ENCODE results near the gene TNFSF15. TPM values are rescaled to one million over a fixed set of nuclear protein-coding genes. Genes with fewer than 3 reads are reported as not detected.

TNFSF15 gene
- total RNA-seq, 4 donors from 2014 or later, result 0.68 TPM; not detected in 3

DNA sequence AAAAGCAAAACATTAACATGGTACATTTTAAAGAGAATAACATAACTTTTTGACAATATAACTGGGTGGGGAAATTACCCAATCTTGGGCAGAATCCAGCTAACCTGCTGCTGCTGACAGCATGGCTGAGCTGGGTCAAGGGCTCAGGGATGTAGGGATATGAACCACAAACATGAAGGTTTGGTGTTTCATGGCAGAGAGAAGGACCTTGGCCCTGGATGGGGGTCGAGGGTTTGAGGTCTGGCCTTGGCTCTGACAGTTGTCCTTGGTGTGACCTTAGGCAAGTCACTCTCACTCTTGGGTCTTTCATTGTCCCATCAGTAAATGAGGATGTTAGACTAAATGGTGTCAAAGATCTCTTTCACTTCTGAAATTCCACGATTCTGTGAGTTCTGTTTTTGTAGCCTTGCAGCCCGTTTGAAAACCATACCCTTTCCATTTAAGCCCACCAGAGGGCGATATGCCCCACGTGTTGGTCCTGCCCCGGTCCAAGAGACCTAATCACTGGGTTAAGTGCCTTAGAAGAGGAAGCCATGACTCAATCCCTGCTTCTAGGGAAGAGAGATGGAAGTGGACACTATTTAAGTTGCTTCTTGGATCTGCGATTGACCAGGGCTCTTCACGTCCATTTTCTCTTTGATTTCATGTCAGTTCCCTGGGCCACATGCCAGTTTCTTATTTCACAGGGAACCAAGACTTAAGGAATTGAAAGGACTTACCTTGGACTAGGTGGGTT is 67.1 kb downstream of the TNFSF15 start:
- TF ChIP-seq CTCF (IDR thresholded peaks at IDR 0.05; ENCODE audit: low read depth), result no peak

DNA sequence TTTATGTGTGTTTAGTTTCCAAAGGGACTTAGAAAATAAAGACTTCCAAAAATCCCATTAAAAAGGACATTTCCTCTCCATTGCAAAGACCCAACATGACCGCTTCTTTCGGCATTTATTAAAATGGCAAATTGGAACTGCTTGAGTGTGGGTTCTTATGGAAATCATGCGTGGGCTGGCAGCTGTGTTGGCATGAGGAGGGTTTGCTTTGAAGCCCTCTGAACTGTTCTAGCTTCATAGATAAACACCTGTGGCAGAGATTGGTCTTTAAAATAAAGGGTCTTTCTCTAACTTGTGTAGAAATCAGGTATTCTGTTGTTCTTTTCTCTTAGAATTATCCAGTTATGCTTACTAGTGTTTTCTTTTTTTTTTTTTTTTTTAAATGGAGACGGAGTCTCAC is 68.0 kb downstream of the TNFSF15 start:
- TF ChIP-seq CTCF (IDR thresholded peaks at IDR 0.05; ENCODE audit: low read depth), result no peak

GRCh38 chr9:114737118-114737517 is 68.7 kb downstream of the TNFSF15 start:
- no peak for TF ChIP-seq CTCF (IDR thresholded peaks at IDR 0.05; ENCODE audit: low read depth)

- no peak for TF ChIP-seq CTCF (IDR thresholded peaks at IDR 0.05; ENCODE audit: low read depth)
Measured at GRCh38 chr9:114735704-114736103, 70.1 kb downstream of the TNFSF15 start.

Other genes starting within 250 kb of the TNFSF15 start
- 100 to 1,000 TPM; 132 to 159 (median 149) TPM for gene ATP6V1G1, start 218.3 kb downstream of the TNFSF15 start, total RNA-seq
- gene TMEM268, start 194.7 kb downstream of the TNFSF15 start, total RNA-seq, result 10 to 100 TPM; 12.1 to 26.2 (median 17.4) TPM
- not detected for gene TEX53, start 148.2 kb downstream of the TNFSF15 start, total RNA-seq
- not detected for gene TEX48, start 123.8 kb downstream of the TNFSF15 start, total RNA-seq
- 10 to 100 TPM in 1 of 4 donors, 1 to 10 TPM in 3; 2.4 to 18.4 (median 7.4) TPM for gene TNFSF8, start 124.6 kb upstream of the TNFSF15 start, total RNA-seq

Data from subcutaneous adipose tissue (tissue), 4 donors.